HepG2 (cell line): Measurements from ENCODE around the gene TMEM255B. TPM values are rescaled to one million over a fixed set of nuclear protein-coding genes. Genes with fewer than 3 reads are reported as not detected.
"Not testable (repeated sequence)": the region's sequence is repeated elsewhere in the genome, so short reads cannot be mapped to it uniquely, and the experiment has no call there.

Experiments used
- ATAC-seq: fragments of 200-7000 bp; cut with Tn5 transposase; 3 replicates; pipeline ENCODE4 v1.9.1; 2020; ENCODE audit warnings: mild to moderate bottlenecking, moderate library complexity
- BruUV-seq: library from RNA; stranded (reverse); fragments of 400-500 nt; replicated peaks from 2 replicates; lab custom pipeline; 2021; lab: Mats Ljungman, UMichigan
- CTCF ChIA-PET: fragments of 300-600 bp; formaldehyde crosslinking; extraction: SDS; loops from one replicate; lab custom pipeline; 2021; ENCODE audit warnings: low total read pairs, inconsistent platforms, low intra/inter-chr PET ratio; lab: Yijun Ruan, JAX
- POLR2A ChIA-PET: fragments of 350-600 bp; sonication (Branson Sonifier 250); formaldehyde crosslinking; loops from one replicate; lab custom pipeline; 2020; ENCODE audit warnings: antibody characterized with exemption, inconsistent platforms; lab: Yijun Ruan, JAX
- DNase-seq: peaks from one replicate; pipeline ENCODE4 v3.0.0-alpha.2; 2015; ENCODE audit warnings: low spot score
- FAIRE-seq: peaks from 3 replicates; lab custom pipeline; 2011; peaks lifted over from hg19 to GRCh38; lab: Jason Lieb, UNC
- H2AFZ ChIP-seq: one replicate; pipeline ENCODE4 v1.6.1; 2011; ENCODE audit warnings: low read length, inconsistent platforms
- H3K27ac ChIP-seq: fragments of 300-600 bp; 3 replicates; pipeline ENCODE4 v1.8.0; 2011; ENCODE audit warnings: mixed run types, mild to moderate bottlenecking, mixed read lengths, low read length, inconsistent platforms; ENCODE audit not compliant: insufficient read depth; ENCODE audit errors: extremely low read length
- H3K27me3 ChIP-seq, 2 experiments: fragments of 200-600 bp in 1 of 2; 2 replicates in 1 of 2; 3 replicates in 1 of 2; pipeline versions ENCODE4 v1.6.0 to v1.8.0; 2011; ENCODE audit warnings: low read length in 2 of 2, mild to moderate bottlenecking in 2 of 2, moderate library complexity in 2 of 2, inconsistent platforms in 1 of 2; ENCODE audit not compliant: insufficient read depth in 2 of 2, control insufficient read depth in 1 of 2
- H3K36me3 ChIP-seq, 2 experiments: fragments of 200-600 bp in 1 of 2; replicated peaks in 1 of 2; 2 replicates in 1 of 2; 3 replicates in 1 of 2; pipeline versions ENCODE4 v1.5.1 to v1.8.0; 2011; ENCODE audit warnings: low read length in 2 of 2, inconsistent platforms in 1 of 2; ENCODE audit not compliant: insufficient read depth in 2 of 2, control insufficient read depth in 1 of 2
- H3K4me1 ChIP-seq: 2 replicates; pipeline ENCODE4 v1.5.1; 2012; ENCODE audit warnings: low read length, inconsistent platforms; ENCODE audit not compliant: insufficient read depth
- H3K4me2 ChIP-seq: 2 replicates; pipeline ENCODE4 v1.6.0; 2011; ENCODE audit warnings: low read depth, low read length, inconsistent platforms
- H3K4me3 ChIP-seq, 3 experiments: fragments of 200-600 bp in 1 of 3; sonication (generic), shearing (Covaris generic) in 1 of 3; replicated peaks in 1 of 3; 2 replicates each; pipeline ENCODE4 v1.5.1; 2011 to 2016; ENCODE audit warnings: low read length in 3 of 3, inconsistent platforms in 2 of 3, low read depth in 2 of 3, mild to moderate bottlenecking in 2 of 3, control low read depth in 1 of 3, mixed read lengths in 1 of 3; ENCODE audit not compliant: insufficient read depth in 1 of 3
- H3K79me2 ChIP-seq: one replicate; pipeline ENCODE4 v1.6.1; 2011; ENCODE audit warnings: low read length, inconsistent platforms; ENCODE audit not compliant: insufficient read depth
- H3K9ac ChIP-seq: 2 replicates; pipeline ENCODE4 v1.6.0; 2011; ENCODE audit warnings: mild to moderate bottlenecking, low read depth, low read length, inconsistent platforms; ENCODE audit not compliant: insufficient read depth
- H3K9me3 ChIP-seq: 2 replicates; pipeline ENCODE4 v1.5.1; 2012; ENCODE audit warnings: mild to moderate bottlenecking, low read length
- H4K20me1 ChIP-seq: 2 replicates; pipeline ENCODE4 v1.6.0; 2011; ENCODE audit warnings: inconsistent platforms, mild to moderate bottlenecking, low read length, moderate library complexity; ENCODE audit not compliant: insufficient read depth
- ATF7 ChIP-seq, 2 experiments: fragments of 450-650 bp in 1 of 2; sonication (generic) in 1 of 2; formaldehyde crosslinking in 1 of 2; IDR thresholded peaks; 2 replicates each; pipeline versions ENCODE4 v1.4.0 to v1.6.1; 2016 to 2020; ENCODE audit warnings: antibody characterized with exemption in 1 of 2, mild to moderate bottlenecking in 1 of 2, missing genetic modification reagents in 1 of 2
- RXRA ChIP-seq: sonication (generic); formaldehyde crosslinking; IDR thresholded peaks from 2 replicates; pipeline ENCODE4 v1.5.1; 2020; ENCODE audit warnings: missing genetic modification reagents
- TEAD3 ChIP-seq: optimal IDR thresholded peaks from 2 replicates; pipeline ENCODE3; 2016; ENCODE audit warnings: borderline replicate concordance
- ZNF138 ChIP-seq: sonication (generic); formaldehyde crosslinking; IDR thresholded peaks from 2 replicates; pipeline ENCODE4 v1.5.0; 2020; ENCODE audit warnings: mild to moderate bottlenecking, low read depth, missing genetic modification reagents
- ZNF20 ChIP-seq: sonication (generic); formaldehyde crosslinking; IDR thresholded peaks from 2 replicates; pipeline ENCODE4 v1.4.0; 2020; ENCODE audit warnings: mild to moderate bottlenecking, moderate library complexity, missing genetic modification reagents
- ZNF768 ChIP-seq: sonication (generic); formaldehyde crosslinking; IDR thresholded peaks from 2 replicates; pipeline ENCODE4 v1.4.0; 2020; ENCODE audit warnings: missing genetic modification reagents
- WGBS: methylation state at CpG from one replicate; pipeline ENCODE4 v1.1.6; 2017; ENCODE audit warnings: low lambda C conversion rate; 5-methylcytosine and 5-hydroxymethylcytosine counted together
- in situ Hi-C: cut with HindIII; loops from 2 replicates; pipeline ENCODE4 v1.10.0; 2017; ENCODE audit warnings: low pct_unique_long_range_greater_than_20kb; ENCODE audit not compliant: extremely low pct_ligation_motif_present
- intact Hi-C: fragments of 100-400 bp; cut with micrococcal nuclease; formaldehyde crosslinking; loops from one replicate; pipeline ENCODE4 v1.10.0; 2022; ENCODE audit not compliant: unreplicated experiment
- polyA plus RNA-seq, 8 experiments: library from polyadenylated mRNA; depleted of rRNA in 3 of 8; stranded (reverse) in 7 of 8; unstranded in 1 of 8; fragments of >200 nt; fragmentation: Illumina TruSeq in 4 of 8; extraction: Trizol in 4 of 8; gene quantifications; 2 replicates each; pipeline versions ENCODE4 v1.2.1 to v1.2.3, GENCODE V29; 2011 to 2016; ENCODE audit warnings: low read depth in 4 of 8, missing spikeins in 1 of 8, mixed read lengths in 1 of 8; ENCODE audit not compliant: insufficient read depth in 1 of 8
- total RNA-seq, 5 experiments: library from RNA; depleted of rRNA; stranded (reverse); fragments of >200 nt; fragmentation: Illumina TruSeq; extraction: Trizol; gene quantifications; 2 replicates each; pipeline ENCODE4 v1.2.3, GENCODE V29; 2016; ENCODE audit warnings: low read depth in 1 of 5
- TF ChIP-seq, protein P1 (sequence below): sonication (generic); formaldehyde crosslinking; IDR thresholded peaks from 2 replicates; pipeline ENCODE4 v1.8.0; 2022; ENCODE audit warnings: mild to moderate bottlenecking, missing genetic modification reagents; ENCODE audit not compliant: insufficient replicate concordance

TMEM255B gene
- total and polyA plus RNA-seq, 2 of the 13 experiments (the other 11 are each of a cell fraction or from before 2014, with no cell fraction given) = not detected

DNA sequence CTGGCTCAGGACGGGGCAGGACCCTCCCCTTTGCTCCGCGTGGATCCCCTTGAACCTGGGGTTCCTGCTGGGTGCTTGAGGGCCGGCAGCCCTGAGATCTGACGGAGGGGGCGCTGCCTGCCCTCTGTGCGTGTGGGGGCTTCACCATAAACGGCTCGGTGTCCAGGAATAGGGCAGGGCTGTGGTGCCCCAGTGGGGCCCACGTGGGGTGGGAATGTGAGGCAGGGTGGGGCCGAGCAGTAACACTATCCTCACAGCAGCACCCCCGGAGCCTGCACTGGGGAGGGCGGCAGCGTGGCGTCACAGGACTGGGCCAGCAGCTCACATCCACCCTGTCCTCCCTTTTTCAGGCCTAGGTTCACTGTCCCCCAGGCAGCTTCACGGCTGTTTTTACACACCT, 66.8 kb downstream of the TMEM255B start (continued):
- no peak for TF ChIP-seq TEAD3 (CRISPR knock-in tag)
- TF ChIP-seq ZNF768 = no peak
- TF ChIP-seq ZNF20 (CRISPR knock-in tag) = no peak
- no peak for TF ChIP-seq ATF7 (IDR thresholded peaks at IDR 0.05)
- TF ChIP-seq ATF7 (CRISPR knock-in tag; IDR thresholded peaks at IDR 0.05) = no peak
- TF ChIP-seq RXRA (CRISPR knock-in tag) = no peak
- TF ChIP-seq, protein P1, sequence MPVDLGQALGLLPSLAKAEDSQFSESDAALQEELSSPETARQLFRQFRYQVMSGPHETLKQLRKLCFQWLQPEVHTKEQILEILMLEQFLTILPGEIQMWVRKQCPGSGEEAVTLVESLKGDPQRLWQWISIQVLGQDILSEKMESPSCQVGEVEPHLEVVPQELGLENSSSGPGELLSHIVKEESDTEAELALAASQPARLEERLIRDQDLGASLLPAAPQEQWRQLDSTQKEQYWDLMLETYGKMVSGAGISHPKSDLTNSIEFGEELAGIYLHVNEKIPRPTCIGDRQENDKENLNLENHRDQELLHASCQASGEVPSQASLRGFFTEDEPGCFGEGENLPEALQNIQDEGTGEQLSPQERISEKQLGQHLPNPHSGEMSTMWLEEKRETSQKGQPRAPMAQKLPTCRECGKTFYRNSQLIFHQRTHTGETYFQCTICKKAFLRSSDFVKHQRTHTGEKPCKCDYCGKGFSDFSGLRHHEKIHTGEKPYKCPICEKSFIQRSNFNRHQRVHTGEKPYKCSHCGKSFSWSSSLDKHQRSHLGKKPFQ (CRISPR knock-in tag) = no peak
- TF ChIP-seq ZNF138 (CRISPR knock-in tag) = no peak

DNA sequence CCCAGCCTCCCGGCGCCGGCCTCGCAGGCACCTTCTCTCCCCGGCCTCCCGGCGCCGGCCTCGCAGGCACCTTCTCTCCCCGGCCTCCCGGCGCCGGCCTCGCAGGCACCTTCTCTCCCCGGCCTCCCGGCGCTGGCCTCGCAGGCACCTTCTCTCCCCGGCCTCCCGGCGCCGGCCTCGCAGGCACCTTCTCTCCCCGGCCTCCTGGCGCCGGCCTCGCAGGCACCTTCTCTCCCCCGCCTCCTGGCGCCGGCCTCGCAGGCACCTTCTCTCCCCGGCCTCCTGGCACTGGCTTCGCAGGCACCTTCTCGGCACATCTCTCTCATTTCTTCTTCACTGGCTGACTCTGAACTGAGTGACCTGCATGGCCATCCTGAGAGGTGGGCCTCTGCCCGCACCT, 67.4 kb downstream of the TMEM255B start:
- in situ Hi-C loops, H3K36me3 ChIP-seq, H3K9ac ChIP-seq, H3K27ac ChIP-seq, H3K27me3 ChIP-seq, intact Hi-C loops, CTCF ChIA-PET, H3K4me3 ChIP-seq, BruUV-seq, FAIRE-seq, H3K4me2 ChIP-seq, H4K20me1 ChIP-seq, ATAC-seq, H3K9me3 ChIP-seq, POLR2A ChIA-PET, DNase-seq, H3K79me2 ChIP-seq, H2AFZ ChIP-seq, H3K4me1 ChIP-seq: not testable (repeated sequence)
- WGBS = 83% methylated on average over 35 of the region's 35 CpGs
